HL-60 (cell line): ENCODE results near the gene TCFL5.
A peak's percentile ranks its signal among the peaks of the same experiment; 100 is the strongest.

Source experiments
- DNase-seq, 2 experiments: peaks; one replicate each; pipeline ENCODE4 v3.0.0-alpha.2; 2010 to 2020; ENCODE audit warnings: low read depth in 1 of 2, low spot score in 1 of 2
- H3K27ac ChIP-seq: fragments of 250-450 bp; sonication (Bioruptor Pico); replicated peaks from 2 replicates; pipeline ENCODE4 v1.5.1; 2020; ENCODE audit warnings: mild to moderate bottlenecking, moderate library complexity
- H3K27me3 ChIP-seq: fragments of 250-450 bp; sonication (Bioruptor Pico); 2 replicates; pipeline ENCODE4 v1.5.1; 2021; ENCODE audit warnings: mild to moderate bottlenecking, moderate library complexity; ENCODE audit not compliant: insufficient read depth, poor library complexity, severe bottlenecking
- H3K4me3 ChIP-seq: replicated peaks from 2 replicates; pipeline ENCODE4 v1.5.1; 2011; ENCODE audit warnings: mild to moderate bottlenecking, control low read depth, low read length; ENCODE audit not compliant: insufficient read depth
- GABPA ChIP-seq: IDR thresholded peaks from 2 replicates; pipeline ENCODE4 v1.6.1; 2012; ENCODE audit warnings: low read depth
- POLR2AphosphoS5 ChIP-seq: IDR thresholded peaks from 2 replicates; pipeline ENCODE4 v1.6.1; 2012; ENCODE audit warnings: low read depth
- SPI1 ChIP-seq: IDR thresholded peaks from 2 replicates; pipeline ENCODE4 v1.6.1; 2012; ENCODE audit warnings: low read depth, mild to moderate bottlenecking, borderline replicate concordance
- TF ChIP-seq, protein P1 (sequence below): IDR thresholded peaks from one replicate; pipeline ENCODE4 v1.5.1; 2011; ENCODE audit warnings: low read length, control low read depth, inconsistent platforms; ENCODE audit not compliant: insufficient read depth
- TF ChIP-seq, protein P2 (sequence below): IDR thresholded peaks from 2 replicates; pipeline ENCODE4 v1.6.1; 2012; ENCODE audit warnings: low read depth; ENCODE audit not compliant: insufficient replicate concordance

The TCFL5 gene

DNA sequence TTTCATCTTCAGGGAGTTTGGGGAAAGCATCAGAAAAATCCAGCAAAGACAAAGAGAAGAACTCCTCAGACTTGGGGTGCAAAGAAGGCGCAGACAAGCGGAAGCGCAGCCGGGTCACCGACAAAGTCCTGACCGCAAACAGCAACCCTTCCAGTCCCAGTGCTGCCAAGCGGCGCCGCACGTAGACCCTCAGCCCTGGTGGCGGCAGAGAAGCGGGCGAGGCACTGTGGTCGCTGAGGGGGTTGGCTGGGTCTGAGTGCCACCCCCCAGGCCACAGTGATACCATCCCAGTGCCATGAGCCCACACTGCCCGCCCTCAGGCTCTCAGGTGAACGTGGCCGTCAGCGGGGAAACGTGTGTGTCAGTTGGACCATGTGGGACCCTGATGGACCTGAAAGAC is 62.2 kb downstream of the TCFL5 start:
- no peak overlapping the region for H3K4me3 ChIP-seq
- H3K27me3 ChIP-seq: no peaks in the 10 kb centered on the region
- no peak overlapping the region for H3K27ac ChIP-seq
- DNase-seq: no peak
- TF ChIP-seq POLR2AphosphoS5 (no peak), SPI1 (no peak), GABPA (no peak)

DNA sequence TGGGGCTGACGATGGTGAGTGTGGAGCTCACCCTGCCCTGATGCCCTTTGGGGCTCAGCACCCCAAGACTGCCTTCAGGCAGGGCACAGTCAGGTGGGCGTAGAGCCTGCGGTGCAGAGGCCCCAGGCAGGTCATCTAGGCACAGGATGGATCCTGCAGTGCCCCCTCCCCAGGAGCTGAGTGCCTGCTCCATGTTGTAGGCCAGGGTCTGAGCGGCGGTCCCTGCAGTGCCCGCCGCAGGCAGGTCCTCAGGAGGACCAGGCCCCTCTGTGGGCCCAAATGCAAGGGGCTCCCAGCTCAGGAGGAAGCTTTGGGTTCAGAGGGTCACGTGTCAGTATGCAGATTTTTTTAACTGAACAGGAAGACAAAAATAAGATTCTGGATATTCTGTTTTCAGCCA is 62.6 kb downstream of the TCFL5 start:
- H3K4me3 ChIP-seq: no peak overlapping the region
- no peak overlapping the region for H3K27ac ChIP-seq
- no peak for DNase-seq
- H3K27me3 ChIP-seq: no peaks in the 10 kb centered on the region
- TF ChIP-seq GABPA (no peak), SPI1 (no peak), POLR2AphosphoS5 (no peak)
- TF ChIP-seq, protein P1, sequence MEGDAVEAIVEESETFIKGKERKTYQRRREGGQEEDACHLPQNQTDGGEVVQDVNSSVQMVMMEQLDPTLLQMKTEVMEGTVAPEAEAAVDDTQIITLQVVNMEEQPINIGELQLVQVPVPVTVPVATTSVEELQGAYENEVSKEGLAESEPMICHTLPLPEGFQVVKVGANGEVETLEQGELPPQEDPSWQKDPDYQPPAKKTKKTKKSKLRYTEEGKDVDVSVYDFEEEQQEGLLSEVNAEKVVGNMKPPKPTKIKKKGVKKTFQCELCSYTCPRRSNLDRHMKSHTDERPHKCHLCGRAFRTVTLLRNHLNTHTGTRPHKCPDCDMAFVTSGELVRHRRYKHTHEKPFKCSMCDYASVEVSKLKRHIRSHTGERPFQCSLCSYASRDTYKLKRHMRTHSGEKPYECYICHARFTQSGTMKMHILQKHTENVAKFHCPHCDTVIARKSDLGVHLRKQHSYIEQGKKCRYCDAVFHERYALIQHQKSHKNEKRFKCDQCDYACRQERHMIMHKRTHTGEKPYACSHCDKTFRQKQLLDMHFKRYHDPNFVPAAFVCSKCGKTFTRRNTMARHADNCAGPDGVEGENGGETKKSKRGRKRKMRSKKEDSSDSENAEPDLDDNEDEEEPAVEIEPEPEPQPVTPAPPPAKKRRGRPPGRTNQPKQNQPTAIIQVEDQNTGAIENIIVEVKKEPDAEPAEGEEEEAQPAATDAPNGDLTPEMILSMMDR: no peak
- TF ChIP-seq, protein P2, sequence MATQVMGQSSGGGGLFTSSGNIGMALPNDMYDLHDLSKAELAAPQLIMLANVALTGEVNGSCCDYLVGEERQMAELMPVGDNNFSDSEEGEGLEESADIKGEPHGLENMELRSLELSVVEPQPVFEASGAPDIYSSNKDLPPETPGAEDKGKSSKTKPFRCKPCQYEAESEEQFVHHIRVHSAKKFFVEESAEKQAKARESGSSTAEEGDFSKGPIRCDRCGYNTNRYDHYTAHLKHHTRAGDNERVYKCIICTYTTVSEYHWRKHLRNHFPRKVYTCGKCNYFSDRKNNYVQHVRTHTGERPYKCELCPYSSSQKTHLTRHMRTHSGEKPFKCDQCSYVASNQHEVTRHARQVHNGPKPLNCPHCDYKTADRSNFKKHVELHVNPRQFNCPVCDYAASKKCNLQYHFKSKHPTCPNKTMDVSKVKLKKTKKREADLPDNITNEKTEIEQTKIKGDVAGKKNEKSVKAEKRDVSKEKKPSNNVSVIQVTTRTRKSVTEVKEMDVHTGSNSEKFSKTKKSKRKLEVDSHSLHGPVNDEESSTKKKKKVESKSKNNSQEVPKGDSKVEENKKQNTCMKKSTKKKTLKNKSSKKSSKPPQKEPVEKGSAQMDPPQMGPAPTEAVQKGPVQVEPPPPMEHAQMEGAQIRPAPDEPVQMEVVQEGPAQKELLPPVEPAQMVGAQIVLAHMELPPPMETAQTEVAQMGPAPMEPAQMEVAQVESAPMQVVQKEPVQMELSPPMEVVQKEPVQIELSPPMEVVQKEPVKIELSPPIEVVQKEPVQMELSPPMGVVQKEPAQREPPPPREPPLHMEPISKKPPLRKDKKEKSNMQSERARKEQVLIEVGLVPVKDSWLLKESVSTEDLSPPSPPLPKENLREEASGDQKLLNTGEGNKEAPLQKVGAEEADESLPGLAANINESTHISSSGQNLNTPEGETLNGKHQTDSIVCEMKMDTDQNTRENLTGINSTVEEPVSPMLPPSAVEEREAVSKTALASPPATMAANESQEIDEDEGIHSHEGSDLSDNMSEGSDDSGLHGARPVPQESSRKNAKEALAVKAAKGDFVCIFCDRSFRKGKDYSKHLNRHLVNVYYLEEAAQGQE: no peak

DNA sequence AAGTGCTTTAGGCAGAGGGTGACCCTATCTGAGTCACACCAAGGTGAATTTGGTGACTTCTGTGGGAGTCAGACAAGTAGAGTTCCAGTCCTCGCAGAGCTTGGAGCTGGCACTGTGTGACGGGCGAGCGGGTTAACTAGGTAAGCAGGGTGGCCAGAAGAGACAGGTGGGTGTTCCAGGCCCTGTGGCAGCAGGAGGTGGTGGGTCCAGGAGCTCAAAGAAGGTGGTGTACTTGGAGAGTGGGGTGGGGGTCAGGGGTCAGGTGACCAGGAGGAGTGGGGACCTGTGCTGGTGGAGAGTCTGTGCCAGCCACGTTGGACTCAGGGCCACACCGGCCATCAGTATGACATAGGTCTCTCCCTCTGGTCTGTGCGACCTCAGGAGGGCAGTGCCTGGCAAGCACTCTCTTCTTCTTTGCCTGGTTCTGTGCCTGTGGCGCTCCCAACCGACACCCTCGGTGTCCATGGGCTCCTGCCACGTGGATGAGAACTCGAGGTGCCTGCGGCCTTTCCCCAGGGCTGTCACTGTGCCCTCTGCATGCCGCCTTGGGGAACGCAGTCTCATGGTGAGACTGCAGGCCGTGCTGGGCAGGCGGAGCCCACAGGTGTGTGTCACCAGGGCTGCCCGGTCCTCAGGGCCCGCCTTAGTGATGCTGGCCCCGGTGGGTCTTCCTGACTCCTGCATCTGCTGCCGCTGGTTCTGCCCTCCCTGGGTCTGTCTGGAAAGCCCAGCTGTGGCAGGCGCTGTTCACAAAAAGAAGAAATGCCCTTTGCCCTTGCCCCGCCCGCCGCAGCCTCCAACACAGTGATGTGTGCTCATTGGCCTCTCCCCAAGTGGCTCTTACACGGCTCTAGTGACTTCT is 63.7 kb downstream of the TCFL5 start:
- TF ChIP-seq, protein P1: no peak
- TF ChIP-seq SPI1: no peak
- no peak for TF ChIP-seq POLR2AphosphoS5
- TF ChIP-seq GABPA: no peak
- TF ChIP-seq, protein P2: no peak
- H3K4me3 ChIP-seq: no peak overlapping the region

DNA sequence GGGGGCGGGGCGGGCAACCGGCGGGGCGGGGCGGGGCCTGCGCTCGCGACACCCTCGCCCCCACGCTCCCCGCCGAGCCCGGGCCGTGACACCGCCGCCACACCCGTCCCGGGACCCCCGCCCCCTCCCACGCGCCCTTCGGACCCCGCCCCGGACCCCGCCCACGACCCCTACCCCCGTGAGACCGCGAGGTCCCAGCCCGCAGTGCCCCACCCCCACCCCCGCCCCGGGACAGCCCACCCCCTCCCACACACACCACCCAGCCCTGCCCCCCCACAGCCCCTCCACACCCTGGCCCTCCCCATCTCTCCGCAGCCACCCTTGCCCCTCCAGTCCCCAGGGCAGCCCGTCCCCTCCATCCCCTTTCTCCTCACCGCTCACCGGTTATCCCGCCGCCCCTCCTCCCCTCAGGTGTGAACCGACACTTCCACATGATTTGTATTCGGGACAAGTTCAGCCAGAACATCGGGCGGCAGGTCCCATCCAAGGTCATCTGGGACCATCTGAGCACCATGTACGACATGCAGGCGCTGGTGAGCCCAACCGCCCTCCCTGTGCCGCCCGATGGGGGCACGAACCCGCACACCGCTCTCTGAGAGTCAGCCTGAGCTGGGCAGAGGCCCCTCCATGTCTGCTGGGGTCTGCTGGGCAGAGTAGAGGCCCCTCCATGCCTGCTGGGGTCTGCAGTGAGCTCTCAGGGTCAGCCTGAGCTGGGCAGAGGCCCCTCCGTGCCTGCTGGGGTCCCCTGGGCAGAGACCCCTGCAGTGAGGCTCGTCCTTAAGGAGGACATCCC is 64.7 kb downstream of the TCFL5 start:
- TF ChIP-seq GABPA: no peak
- no peak for TF ChIP-seq SPI1
- no peak for TF ChIP-seq POLR2AphosphoS5
- TF ChIP-seq, protein P2: no peak
- TF ChIP-seq, protein P1: no peak
- peak overlapping the region; percentile 45 for H3K4me3 ChIP-seq
- DNase-seq: no peak
- H3K27me3 ChIP-seq: no peaks in the 10 kb centered on the region
- no peak overlapping the region for H3K27ac ChIP-seq

More for the DNA sequence above, 63.7 kb downstream of the TCFL5 start:
- no peaks in the 10 kb centered on the region for H3K27me3 ChIP-seq
- H3K27ac ChIP-seq: no peak overlapping the region
- no peak for DNase-seq
